HEK293T (cell line): Measurements from ENCODE around the gene HOXB6.

ENCODE experiments used
- ARNT ChIP-seq: fragments of 450-650 bp; IDR thresholded peaks from 2 replicates; pipeline ENCODE4 v1.6.1; 2017; ENCODE audit warnings: mild to moderate bottlenecking
- BHLHE40 ChIP-seq: fragments of 450-650 bp; IDR thresholded peaks from 2 replicates; pipeline ENCODE4 v1.6.1; 2016; ENCODE audit warnings: mild to moderate bottlenecking, moderate library complexity, borderline replicate concordance
- CTBP1 ChIP-seq: fragments of 450-650 bp; IDR thresholded peaks from 2 replicates; pipeline ENCODE4 v1.6.1; 2016; ENCODE audit warnings: borderline replicate concordance
- ELF4 ChIP-seq: fragments of 450-650 bp; IDR thresholded peaks from 2 replicates; pipeline ENCODE4 v1.6.1; 2017; ENCODE audit warnings: antibody characterized with exemption
- FOXA1 ChIP-seq: fragments of 450-650 bp; IDR thresholded peaks from 2 replicates; pipeline ENCODE4 v1.6.1; 2016; ENCODE audit warnings: mild to moderate bottlenecking
- FOXK2 ChIP-seq: fragments of 450-650 bp; IDR thresholded peaks from 2 replicates; pipeline ENCODE4 v1.6.1; 2016; ENCODE audit warnings: mild to moderate bottlenecking
- FOXM1 ChIP-seq: fragments of 450-650 bp; IDR thresholded peaks from 2 replicates; pipeline ENCODE4 v1.6.1; 2017; ENCODE audit warnings: mild to moderate bottlenecking, borderline replicate concordance
- HDGF ChIP-seq: fragments of 450-650 bp; IDR thresholded peaks from 2 replicates; pipeline ENCODE4 v1.6.1; 2017; ENCODE audit warnings: antibody characterized with exemption, borderline replicate concordance
- L3MBTL2 ChIP-seq: fragments of 450-650 bp; conservative IDR thresholded peaks from 2 replicates; pipeline ENCODE4 v1.6.1; 2016; ENCODE audit warnings: mild to moderate bottlenecking
- NFRKB ChIP-seq: fragments of 450-650 bp; IDR thresholded peaks from 2 replicates; pipeline ENCODE4 v1.6.1; 2016; ENCODE audit warnings: mild to moderate bottlenecking, moderate library complexity
- PKNOX1 ChIP-seq: fragments of 450-650 bp; IDR thresholded peaks from 2 replicates; pipeline ENCODE4 v1.6.1; 2016
- SP1 ChIP-seq: fragments of 450-650 bp; IDR thresholded peaks from 2 replicates; pipeline ENCODE4 v1.6.1; 2017
- TARDBP ChIP-seq: fragments of 450-650 bp; IDR thresholded peaks from 2 replicates; pipeline ENCODE4 v1.6.1; 2016
- ZNF384 ChIP-seq: fragments of 450-650 bp; IDR thresholded peaks from 2 replicates; pipeline ENCODE4 v1.6.1; 2016

- TF ChIP-seq BHLHE40 = no peak
- no peak for TF ChIP-seq ELF4
- TF ChIP-seq CTBP1 = no peak
- no peak for TF ChIP-seq NFRKB
- no peak for TF ChIP-seq TARDBP
- no peak for TF ChIP-seq SP1
- no peak for TF ChIP-seq HDGF
- TF ChIP-seq L3MBTL2 = no peak
- TF ChIP-seq PKNOX1 = no peak
- no peak for TF ChIP-seq FOXM1
- no peak for TF ChIP-seq ZNF384
- no peak for TF ChIP-seq FOXK2
- no peak for TF ChIP-seq ARNT
- no peak for TF ChIP-seq FOXA1
Observed at GRCh38 chr17:48597528-48597777, 7.3 kb downstream of the HOXB6 start.
